Cardiac septum (tissue), 1 donor: Measurements from ENCODE around the gene PCDHA2. TPM values are rescaled to one million over a fixed set of nuclear protein-coding genes. Genes with fewer than 3 reads are reported as not detected.

Experiments used
- total RNA-seq: library from RNA; stranded (reverse); fragmentation: NEBNext Ultra II Directional; extraction: Animal tissue kit (Norgen Biotek cat#: 25700); gene quantifications from one replicate; pipeline ENCODE4 v1.2.1, GENCODE V29; 2021
- donor health status: DM: no; HTN: no; CAD: no.

PCDHA2 gene
- total RNA-seq, 1 donor from 2014 or later: not detected

Other genes starting within 250 kb of the PCDHA2 start
- gene EIF4EBP3, start 247.2 kb upstream of the PCDHA2 start, total RNA-seq: 20.6 TPM
- 31.8 TPM for gene SRA1, start 237.4 kb upstream of the PCDHA2 start, total RNA-seq
- 18.4 TPM for gene APBB3, start 230.3 kb upstream of the PCDHA2 start, total RNA-seq
- 81.8 TPM for gene SLC35A4, start 230.0 kb upstream of the PCDHA2 start, total RNA-seq
- gene CD14, start 161.7 kb upstream of the PCDHA2 start, total RNA-seq: 29.6 TPM
- 3.6 TPM for gene TMCO6, start 155.4 kb upstream of the PCDHA2 start, total RNA-seq
- gene NDUFA2, start 147.2 kb upstream of the PCDHA2 start, total RNA-seq: 101 TPM
- gene IK, start 147.0 kb upstream of the PCDHA2 start, total RNA-seq: 81.9 TPM
- 12.0 TPM for gene WDR55, start 129.9 kb upstream of the PCDHA2 start, total RNA-seq
- gene DND1, start 121.3 kb upstream of the PCDHA2 start, total RNA-seq: 0.48 TPM
- 37.8 TPM for gene HARS1, start 103.5 kb upstream of the PCDHA2 start, total RNA-seq
- 29.7 TPM for gene HARS2, start 103.4 kb upstream of the PCDHA2 start, total RNA-seq
- gene ZMAT2, start 94.4 kb upstream of the PCDHA2 start, total RNA-seq: 36.4 TPM
- 0.08 TPM for gene PCDHA1, start 8.7 kb upstream of the PCDHA2 start, total RNA-seq
- gene PCDHA3, start 6.2 kb downstream of the PCDHA2 start, total RNA-seq: 0.11 TPM
- gene PCDHA4, start 12.2 kb downstream of the PCDHA2 start, total RNA-seq: 0.05 TPM
- gene PCDHA5, start 26.8 kb downstream of the PCDHA2 start, total RNA-seq: 0.11 TPM
- 0.11 TPM for gene PCDHA6, start 33.1 kb downstream of the PCDHA2 start, total RNA-seq
- gene PCDHA7, start 39.4 kb downstream of the PCDHA2 start, total RNA-seq: not detected
- not detected for gene PCDHA8, start 46.3 kb downstream of the PCDHA2 start, total RNA-seq
- 0.03 TPM for gene PCDHA9, start 53.5 kb downstream of the PCDHA2 start, total RNA-seq
- 0.30 TPM for gene PCDHA10, start 61.0 kb downstream of the PCDHA2 start, total RNA-seq
- gene PCDHA11, start 74.1 kb downstream of the PCDHA2 start, total RNA-seq: not detected
- gene PCDHA12, start 80.5 kb downstream of the PCDHA2 start, total RNA-seq: 0.05 TPM
- gene PCDHA13, start 87.3 kb downstream of the PCDHA2 start, total RNA-seq: not detected
- gene PCDHAC1, start 131.4 kb downstream of the PCDHA2 start, total RNA-seq: 0.19 TPM
- 0.67 TPM for gene PCDHAC2, start 171.6 kb downstream of the PCDHA2 start, total RNA-seq